Lung (tissue), 12 donors: ENCODE results near the gene GPR137B. TPM values are rescaled to one million over a fixed set of nuclear protein-coding genes. Genes with fewer than 3 reads are reported as not detected.
A peak's percentile ranks its signal among the peaks of the same experiment; 100 is the strongest.

Experiments used
- ATAC-seq: fragments of 200-7000 bp; cut with Tn5 transposase; one replicate; pipeline ENCODE4 v1.9.1; 2020; ENCODE audit warnings: moderate number of reproducible peaks; ENCODE audit not compliant: insufficient read depth, low FRiP score
- DNase-seq, 3 donors: peaks; one replicate each; pipeline ENCODE4 v3.0.0-alpha.2; 2013 to 2017
- H3K27ac ChIP-seq, 2 donors: one replicate each; pipeline ENCODE4 v1.5.1; 2013; ENCODE audit warnings: mild to moderate bottlenecking in 2 of 2, moderate library complexity in 2 of 2, control low read depth in 1 of 2, inconsistent platforms in 1 of 2, low read depth in 1 of 2, low read length in 1 of 2
- H3K27me3 ChIP-seq, 3 donors: one replicate each; pipeline ENCODE4 v1.5.1; 2013; ENCODE audit warnings: low read length in 2 of 3; ENCODE audit not compliant: control insufficient read depth in 3 of 3, insufficient read depth in 3 of 3
- H3K36me3 ChIP-seq, 4 donors: one replicate each; pipeline ENCODE4 v1.5.1; 2013; ENCODE audit warnings: low read length in 4 of 4, mild to moderate bottlenecking in 1 of 4, moderate library complexity in 1 of 4; ENCODE audit not compliant: control insufficient read depth in 4 of 4, insufficient read depth in 4 of 4
- H3K4me1 ChIP-seq, 5 donors: one replicate each; pipeline ENCODE4 v1.5.1; 2013; ENCODE audit warnings: low read length in 5 of 5, mild to moderate bottlenecking in 2 of 5, moderate library complexity in 1 of 5; ENCODE audit not compliant: control insufficient read depth in 5 of 5, insufficient read depth in 5 of 5
- H3K4me3 ChIP-seq: one replicate; pipeline ENCODE4 v1.5.1; 2013; ENCODE audit warnings: mild to moderate bottlenecking, control low read depth, moderate library complexity
- H3K9ac ChIP-seq, 2 donors: one replicate each; pipeline ENCODE4 v1.5.1; 2013; ENCODE audit warnings: low read length in 2 of 2, control low read depth in 1 of 2; ENCODE audit not compliant: insufficient read depth in 1 of 2
- H3K9me3 ChIP-seq, 4 donors: one replicate each; pipeline ENCODE4 v1.5.1; 2013; ENCODE audit warnings: low read length in 3 of 4, mild to moderate bottlenecking in 1 of 4, moderate library complexity in 1 of 4; ENCODE audit not compliant: control insufficient read depth in 4 of 4, insufficient read depth in 3 of 4
- CTCF ChIP-seq: IDR thresholded peaks from 2 replicates; pipeline ENCODE4 v1.5.1; 2012; ENCODE audit warnings: mild to moderate bottlenecking; ENCODE audit errors: control extremely low read depth, extremely low read depth
- WGBS, 2 donors: extraction: QIAGEN DNeasy Blood & Tissue Kit; methylation state at CpG; one replicate each; pipeline ENCODE4 v1.1.7; 2013; 5-methylcytosine and 5-hydroxymethylcytosine counted together
- polyA plus RNA-seq, 2 donors: library from polyadenylated mRNA; stranded (reverse); fragments of 200-250 nt; gene quantifications; one replicate each; pipeline ENCODE4 v1.2.1, GENCODE V29; 2013
- total RNA-seq, 2 donors: library from RNA; depleted of rRNA in 1 of 2; stranded (reverse); fragments of >200 nt in 1 of 2; gene quantifications; one replicate each; pipeline ENCODE4 v1.2.1, GENCODE V29; 2014 to 2021
- donor health status: control.
- donor health status: control.
- donor health status: Bipolar disorder and iron deficiency.
- donor health status: healthy.
- donor health status: DM: yes; HTN: yes; CAD: no.

The GPR137B gene
- total and polyA plus RNA-seq, 4 donors, result 7.0 to 31.0 (median 19.1) TPM

GRCh38 chr1:236150986-236151385, 8.6 kb downstream of the GPR137B start:
- peak overlapping the region in 1 of 2 donors; percentile 73 for H3K27ac ChIP-seq
- no peak for ATAC-seq
- TF ChIP-seq CTCF, result no peak
- H3K4me1 ChIP-seq, result peaks cover 0 to 10% (median 5%) of the 10 kb centered on the region in 5 donors
- WGBS, 2 donors, result 78 to 84% methylated on average over 5 of the region's 5 CpGs
- H3K9me3 ChIP-seq, result no peaks in the 10 kb centered on the region
- H3K4me3 ChIP-seq, result no peak overlapping the region
- H3K27me3 ChIP-seq, result no peaks in the 10 kb centered on the region
- no peak overlapping the region for H3K9ac ChIP-seq
- peaks cover 0 to 4% (median 0%) of the 10 kb centered on the region in 4 donors for H3K36me3 ChIP-seq
- DNase-seq, result no peak

- 89 to 96% methylated on average over 12 of the region's 12 CpGs for WGBS, 2 donors
- Histone ChIP-seq H3K4me3 (no peak overlapping the region), H3K27me3 (no peaks in the 10 kb centered on the region), H3K36me3 (peaks cover 0 to 4% (median 0%) of the 10 kb centered on the region in 4 donors), H3K9me3 (no peaks in the 10 kb centered on the region), H3K9ac (no peak overlapping the region), H3K27ac (peak overlapping the region in 1 of 2 donors; percentile 73), H3K4me1 (peaks cover 0 to 10% (median 5%) of the 10 kb centered on the region in 5 donors)
- ATAC-seq (no peak), DNase-seq (no peak)
- no peak for TF ChIP-seq CTCF
Observed at GRCh38 chr1:236151739-236152424, 9.5 kb downstream of the GPR137B start.

GRCh38 chr1:236154126-236154525, 11.8 kb downstream of the GPR137B start:
- H3K9me3 ChIP-seq, result no peaks in the 10 kb centered on the region
- peaks cover 0 to 4% (median 0%) of the 10 kb centered on the region in 4 donors for H3K36me3 ChIP-seq
- H3K9ac ChIP-seq, result no peak overlapping the region
- WGBS, 2 donors, result 90 to 95% methylated on average over 13 of the region's 13 CpGs
- no peak for TF ChIP-seq CTCF
- no peak overlapping the region for H3K27ac ChIP-seq
- H3K4me3 ChIP-seq, result no peak overlapping the region
- no peaks in the 10 kb centered on the region for H3K27me3 ChIP-seq
- H3K4me1 ChIP-seq, result peaks cover 0 to 6% (median 5%) of the 10 kb centered on the region in 5 donors
- DNase-seq (no peak), ATAC-seq (no peak)
